Hematopoietic multipotent progenitor cell (in vitro differentiated cells): ENCODE data around the gene TAS2R39. TPM values are rescaled to one million over a fixed set of nuclear protein-coding genes. Genes with fewer than 3 reads are reported as not detected.

ENCODE experiments used
- DNase-seq, 3 donors: peaks; one replicate each; pipeline ENCODE4 v3.0.0-alpha.2; 2011 to 2015; ENCODE audit warnings: low read depth in 2 of 3, low spot score in 2 of 3
- small RNA-seq: library from RNA; depleted of rRNA; stranded (forward); fragments of <200 nt; gene quantifications from one replicate; pipeline ENCODE3, GENCODE V24; 2012
- total RNA-seq: library from RNA; depleted of rRNA; stranded (reverse); fragments of >200 nt; gene quantifications from one replicate; pipeline ENCODE4 v1.2.3, GENCODE V29; 2012

The TAS2R39 gene
- total RNA-seq, 1 donor: not detected

GRCh38 chr7:143214789-143215679 lies 31.8 kb downstream of the TAS2R39 start:
- DNase-seq: peak; percentile 57 to 94 (median 78)

GRCh38 chr7:143216151-143216550 lies 32.9 kb downstream of the TAS2R39 start:
- DNase-seq: no peak

- DNase-seq: no peak
Measured at GRCh38 chr7:143216686-143217085, 33.5 kb downstream of the TAS2R39 start.

GRCh38 chr7:143217806-143218205 lies 34.6 kb downstream of the TAS2R39 start:
- DNase-seq: no peak

- no peak for DNase-seq
Measured at GRCh38 chr7:143221286-143221685, 38.1 kb downstream of the TAS2R39 start.

GRCh38 chr7:143221737-143222136 lies 38.5 kb downstream of the TAS2R39 start, which contains the start of gene TAS2R40:
Gene TAS2R40 (plus strand): TSS chr7:143222037. CDS start chr7:143222079, 42 bp downstream.
- DNase-seq: no peak

- peak in 1 of 3 donors; percentile 73 for DNase-seq
Measured at GRCh38 chr7:143222782-143223181, 39.6 kb downstream of the TAS2R39 start.

GRCh38 chr7:143223784-143224183 lies 40.6 kb downstream of the TAS2R39 start:
- DNase-seq: no peak

GRCh38 chr7:143225047-143225446 lies 41.8 kb downstream of the TAS2R39 start:
- no peak for DNase-seq

- no peak for DNase-seq
Measured at GRCh38 chr7:143227806-143228205, 44.6 kb downstream of the TAS2R39 start.

- no peak for DNase-seq
Measured at GRCh38 chr7:143229054-143229790, 46.0 kb downstream of the TAS2R39 start.

- no peak for DNase-seq
Measured at GRCh38 chr7:143230602-143231457, 47.6 kb downstream of the TAS2R39 start.

Small RNA genes lying within 50 kb of the gene (small RNA-seq; reads per million reads assigned to genes)
- not detected for gene AC073342.3

Other genes starting within 250 kb of the TAS2R39 start
- gene TRPV5, start 249.7 kb upstream of the TAS2R39 start, total RNA-seq: under 0.01 TPM
- not detected for gene LLCFC1, start 243.9 kb upstream of the TAS2R39 start, total RNA-seq
- 2.4 TPM for gene KEL, start 221.1 kb upstream of the TAS2R39 start, total RNA-seq
- gene OR9A2, start 156.3 kb upstream of the TAS2R39 start, total RNA-seq: under 0.01 TPM
- gene OR6V1, start 131.1 kb upstream of the TAS2R39 start, total RNA-seq: not detected
- gene PIP, start 51.3 kb upstream of the TAS2R39 start, total RNA-seq: not detected
- gene TAS2R40, start 38.6 kb downstream of the TAS2R39 start, total RNA-seq: not detected
- gene GSTK1, start 80.0 kb downstream of the TAS2R39 start, total RNA-seq: 153 TPM
- not detected for gene TMEM139, start 101.5 kb downstream of the TAS2R39 start, total RNA-seq
- 64.4 TPM for gene CASP2, start 104.9 kb downstream of the TAS2R39 start, total RNA-seq
- 0.54 TPM for gene CLCN1, start 132.7 kb downstream of the TAS2R39 start, total RNA-seq
- 0.81 TPM for gene FAM131B, start 179.3 kb downstream of the TAS2R39 start, total RNA-seq
- 100 TPM for gene ZYX, start 197.9 kb downstream of the TAS2R39 start, total RNA-seq
- 6.2 TPM for gene EPHA1, start 225.4 kb downstream of the TAS2R39 start, total RNA-seq